Suprapubic skin (tissue), 4 donors: ENCODE results near the gene MYZAP. TPM values are rescaled to one million over a fixed set of nuclear protein-coding genes. Genes with fewer than 3 reads are reported as not detected.

Source experiments
- DNase-seq, 2 donors: peaks; one replicate each; pipeline ENCODE4 v3.0.0-alpha.2; 2019; ENCODE audit warnings: low spot score in 2 of 2
- H3K27ac ChIP-seq: fragments of 200-600 bp; sonication (generic); one replicate; pipeline ENCODE4 v1.5.1; 2019
- H3K27me3 ChIP-seq: fragments of 200-600 bp; sonication (generic); one replicate; pipeline ENCODE4 v1.5.1; 2019
- H3K36me3 ChIP-seq: fragments of 200-600 bp; sonication (generic); one replicate; pipeline ENCODE4 v1.5.1; 2019
- H3K4me1 ChIP-seq: fragments of 200-600 bp; sonication (generic); one replicate; pipeline ENCODE4 v1.5.1; 2019
- H3K4me3 ChIP-seq: fragments of 200-600 bp; sonication (generic); one replicate; pipeline ENCODE4 v1.5.1; 2019; ENCODE audit warnings: mild to moderate bottlenecking
- H3K9me3 ChIP-seq: fragments of 200-600 bp; sonication (generic); one replicate; pipeline ENCODE4 v1.5.1; 2019
- EP300 ChIP-seq: sonication (generic); formaldehyde crosslinking; IDR thresholded peaks from one replicate; pipeline ENCODE4 v1.6.1; 2017; ENCODE audit warnings: antibody characterized with exemption
- POLR2A ChIP-seq, 2 donors: fragments of 450-650 bp; IDR thresholded peaks; one replicate each; pipeline ENCODE4 v1.6.1; 2017; ENCODE audit warnings: antibody characterized with exemption in 2 of 2, mild to moderate bottlenecking in 2 of 2, moderate library complexity in 2 of 2
- POLR2AphosphoS5 ChIP-seq, 3 donors: sonication (generic); formaldehyde crosslinking; IDR thresholded peaks; one replicate each; pipeline ENCODE4 v1.6.1; 2017; ENCODE audit warnings: antibody characterized with exemption in 3 of 3
- WGBS: methylation state at CpG from one replicate; pipeline ENCODE4 v1.1.5; 2018; 5-methylcytosine and 5-hydroxymethylcytosine counted together
- total RNA-seq, 4 donors: library from RNA; depleted of rRNA; stranded (reverse); fragments of >200 nt; gene quantifications; one replicate each; pipeline ENCODE4 v1.1.0, GENCODE V29; 2016
- TF ChIP-seq, protein P1 (sequence below), 2 donors: fragments of 200-600 bp in 1 of 2; fragments of 450-650 bp in 1 of 2; sonication (generic) in 1 of 2; IDR thresholded peaks; one replicate each; pipeline ENCODE4 v1.5.1; 2016 to 2019; ENCODE audit warnings: antibody characterized with exemption in 2 of 2, mild to moderate bottlenecking in 1 of 2, moderate library complexity in 1 of 2

MYZAP gene
- total RNA-seq, 4 donors from 2014 or later = 8.6 to 14.9 (median 11.6) TPM

DNA sequence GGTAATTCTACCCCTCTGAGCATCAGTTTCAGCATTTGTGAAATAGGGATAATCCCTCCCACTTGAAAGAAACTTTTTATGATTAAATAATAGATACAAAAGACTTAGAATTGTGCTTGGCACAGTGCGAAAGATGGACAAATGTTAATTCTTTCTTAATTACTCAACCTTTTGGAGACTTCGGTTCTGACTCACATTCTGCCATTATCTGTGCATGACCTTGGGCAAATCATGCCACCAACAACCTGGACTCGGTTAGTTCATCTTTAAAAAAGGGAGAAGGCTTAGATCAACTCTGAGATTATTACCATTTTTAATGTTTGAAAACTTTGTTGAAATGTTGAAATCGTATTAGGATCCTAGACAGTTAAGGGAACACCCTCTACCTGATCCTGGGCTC is 74.2 kb downstream of the MYZAP start:
- H3K27me3 ChIP-seq = no peaks in the 10 kb centered on the region
- H3K9me3 ChIP-seq = no peaks in the 10 kb centered on the region
- H3K36me3 ChIP-seq = no peaks in the 10 kb centered on the region
- 85% methylated on average over 4 of the region's 4 CpGs for WGBS
- H3K27ac ChIP-seq = no peak overlapping the region
- no peaks in the 10 kb centered on the region for H3K4me1 ChIP-seq
- TF ChIP-seq POLR2A (IDR thresholded peaks at IDR 0.05) (no peak), POLR2AphosphoS5 (IDR thresholded peaks at IDR 0.05) (no peak), EP300 (no peak)
- TF ChIP-seq, protein P1, sequence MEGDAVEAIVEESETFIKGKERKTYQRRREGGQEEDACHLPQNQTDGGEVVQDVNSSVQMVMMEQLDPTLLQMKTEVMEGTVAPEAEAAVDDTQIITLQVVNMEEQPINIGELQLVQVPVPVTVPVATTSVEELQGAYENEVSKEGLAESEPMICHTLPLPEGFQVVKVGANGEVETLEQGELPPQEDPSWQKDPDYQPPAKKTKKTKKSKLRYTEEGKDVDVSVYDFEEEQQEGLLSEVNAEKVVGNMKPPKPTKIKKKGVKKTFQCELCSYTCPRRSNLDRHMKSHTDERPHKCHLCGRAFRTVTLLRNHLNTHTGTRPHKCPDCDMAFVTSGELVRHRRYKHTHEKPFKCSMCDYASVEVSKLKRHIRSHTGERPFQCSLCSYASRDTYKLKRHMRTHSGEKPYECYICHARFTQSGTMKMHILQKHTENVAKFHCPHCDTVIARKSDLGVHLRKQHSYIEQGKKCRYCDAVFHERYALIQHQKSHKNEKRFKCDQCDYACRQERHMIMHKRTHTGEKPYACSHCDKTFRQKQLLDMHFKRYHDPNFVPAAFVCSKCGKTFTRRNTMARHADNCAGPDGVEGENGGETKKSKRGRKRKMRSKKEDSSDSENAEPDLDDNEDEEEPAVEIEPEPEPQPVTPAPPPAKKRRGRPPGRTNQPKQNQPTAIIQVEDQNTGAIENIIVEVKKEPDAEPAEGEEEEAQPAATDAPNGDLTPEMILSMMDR (IDR thresholded peaks at IDR 0.05) = no peak
- H3K4me3 ChIP-seq = no peak overlapping the region
- no peak for DNase-seq

DNA sequence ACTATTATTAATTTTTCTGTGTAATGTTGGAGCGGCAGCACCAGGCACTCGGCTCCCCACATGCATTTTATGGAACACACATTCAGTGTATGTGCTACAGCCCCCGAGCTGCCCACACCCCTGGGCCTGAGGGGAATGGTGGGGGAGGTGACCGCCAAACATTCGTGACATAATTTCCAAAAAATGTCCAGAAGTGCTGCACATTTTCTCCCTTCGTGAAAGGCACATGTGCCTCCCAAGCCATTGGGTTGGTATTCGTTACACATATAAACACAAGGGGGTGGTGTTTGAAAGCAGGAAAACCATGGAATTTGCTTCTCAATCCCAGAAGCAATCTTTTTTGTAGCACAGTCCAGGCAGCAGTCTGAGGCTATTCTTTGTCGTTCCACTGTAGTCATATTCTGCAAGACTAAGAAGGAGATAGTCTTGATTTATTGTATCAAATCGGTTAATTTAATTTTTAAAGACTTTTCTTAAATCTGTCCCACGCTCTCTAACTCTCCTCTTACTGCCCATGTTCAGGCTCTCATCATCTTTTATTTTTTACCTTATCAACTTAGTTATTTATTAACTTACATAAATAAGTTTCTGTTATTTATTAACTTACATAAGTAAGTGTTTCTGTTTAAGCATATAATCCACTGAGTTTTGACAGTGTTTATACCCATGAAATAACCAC is 75.6 kb downstream of the MYZAP start:
- no peaks in the 10 kb centered on the region for H3K27me3 ChIP-seq
- TF ChIP-seq POLR2A (IDR thresholded peaks at IDR 0.05) (no peak), EP300 (no peak), POLR2AphosphoS5 (IDR thresholded peaks at IDR 0.05) (no peak)
- TF ChIP-seq, protein P1 (IDR thresholded peaks at IDR 0.05) = peak in 1 of 2 donors; percentile 19
- H3K27ac ChIP-seq = no peak overlapping the region
- no peaks in the 10 kb centered on the region for H3K36me3 ChIP-seq
- no peaks in the 10 kb centered on the region for H3K4me1 ChIP-seq
- H3K9me3 ChIP-seq = no peaks in the 10 kb centered on the region
- no peak for DNase-seq
- 34% methylated on average over 10 of the region's 10 CpGs for WGBS
- no peak overlapping the region for H3K4me3 ChIP-seq

DNA sequence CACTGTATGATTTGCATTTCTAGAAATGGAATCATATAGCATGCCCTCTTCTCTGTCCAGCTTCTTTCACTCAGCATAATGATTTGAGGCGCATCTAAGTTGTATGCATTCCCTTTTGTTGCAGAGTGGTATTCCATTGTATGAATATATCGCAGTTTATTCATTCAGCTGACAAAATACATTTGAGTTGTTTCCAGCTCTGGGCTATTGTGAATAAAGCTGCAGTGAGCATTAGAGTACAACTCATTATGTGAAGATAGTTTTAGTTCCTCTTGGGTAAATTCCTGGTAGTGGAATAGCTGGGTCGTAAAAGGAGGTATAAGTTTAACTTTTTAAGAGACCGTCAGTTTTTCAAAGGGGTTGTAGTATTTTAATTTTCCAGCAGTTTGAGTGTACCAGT is 76.3 kb downstream of the MYZAP start:
- Histone ChIP-seq H3K4me1 (no peaks in the 10 kb centered on the region), H3K27me3 (no peaks in the 10 kb centered on the region), H3K4me3 (no peak overlapping the region), H3K27ac (no peak overlapping the region), H3K9me3 (no peaks in the 10 kb centered on the region), H3K36me3 (no peaks in the 10 kb centered on the region)
- TF ChIP-seq POLR2AphosphoS5 (IDR thresholded peaks at IDR 0.05) (no peak), POLR2A (IDR thresholded peaks at IDR 0.05) (no peak), EP300 (no peak)
- TF ChIP-seq, protein P1 (IDR thresholded peaks at IDR 0.05) = no peak
- 69% methylated on average over 4 of the region's 4 CpGs for WGBS
- no peak for DNase-seq

DNA sequence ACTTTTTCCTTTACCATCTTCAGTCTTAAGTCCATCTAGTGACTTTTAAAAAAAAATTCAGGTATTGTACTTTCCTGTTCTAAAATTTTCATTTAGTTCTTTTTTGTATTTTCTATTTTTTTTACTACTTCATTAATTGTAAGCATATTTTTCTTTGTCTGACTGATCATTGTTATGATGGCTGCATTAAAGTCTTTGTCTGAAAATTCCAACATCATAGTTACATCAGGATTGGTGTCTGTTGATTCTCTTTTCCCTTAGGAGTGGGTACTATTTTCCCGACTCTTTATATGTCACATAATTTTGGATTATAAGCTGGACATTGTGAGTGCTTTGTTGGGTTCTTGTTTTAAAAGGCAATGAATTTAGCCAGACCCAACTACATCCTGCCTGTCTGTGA is 79.9 kb downstream of the MYZAP start:
- H3K27me3 ChIP-seq = no peaks in the 10 kb centered on the region
- WGBS = 0% methylated on average over 1 of the region's 1 CpG
- no peaks in the 10 kb centered on the region for H3K9me3 ChIP-seq
- H3K4me1 ChIP-seq = peaks cover 3% of the 10 kb centered on the region
- no peak for DNase-seq
- no peaks in the 10 kb centered on the region for H3K36me3 ChIP-seq
- no peak overlapping the region for H3K27ac ChIP-seq
- TF ChIP-seq POLR2A (IDR thresholded peaks at IDR 0.05) (no peak), POLR2AphosphoS5 (IDR thresholded peaks at IDR 0.05) (no peak)
- H3K4me3 ChIP-seq = no peak overlapping the region

DNA sequence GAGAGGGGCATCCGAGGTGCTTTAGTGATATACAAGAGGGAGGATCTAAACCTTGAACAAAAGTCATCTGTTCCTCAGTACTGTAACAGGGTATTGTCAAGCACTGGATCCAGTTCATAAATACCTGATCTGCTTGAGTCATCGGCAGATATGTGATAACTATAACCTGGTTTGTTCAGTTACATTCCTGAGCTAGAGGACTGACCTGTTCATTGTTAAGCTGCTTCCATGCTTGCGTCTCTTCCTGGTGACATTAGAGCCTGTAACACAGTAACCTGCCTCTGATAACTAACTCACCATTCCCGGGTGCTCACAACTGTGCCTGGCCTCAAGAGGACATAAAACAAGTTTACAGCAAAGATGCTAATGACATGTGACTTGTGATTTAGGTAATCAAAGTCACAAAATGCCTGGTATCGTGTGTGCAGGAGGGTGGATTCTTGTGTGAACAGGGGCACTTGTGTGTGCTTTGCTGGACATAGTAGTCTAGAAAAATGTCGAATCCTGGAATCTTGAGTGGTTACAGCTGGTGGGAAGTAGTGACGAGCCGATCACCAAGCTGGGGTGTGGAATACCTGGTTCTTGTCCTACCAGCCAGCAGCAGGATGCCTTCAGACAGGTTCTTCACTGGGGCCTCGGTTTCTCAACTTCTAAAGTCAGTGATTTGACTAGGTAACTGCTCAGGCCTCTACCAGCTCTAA is 83.9 kb downstream of the MYZAP start:
- Histone ChIP-seq H3K27ac (no peak overlapping the region), H3K4me3 (no peak overlapping the region), H3K4me1 (peaks cover 3% of the 10 kb centered on the region), H3K27me3 (no peaks in the 10 kb centered on the region), H3K36me3 (no peaks in the 10 kb centered on the region), H3K9me3 (no peaks in the 10 kb centered on the region)
- TF ChIP-seq POLR2AphosphoS5 (IDR thresholded peaks at IDR 0.05) (no peak), EP300 (no peak), POLR2A (IDR thresholded peaks at IDR 0.05) (no peak)
- TF ChIP-seq, protein P1 (IDR thresholded peaks at IDR 0.05) = no peak
- 87% methylated on average over 9 of the region's 9 CpGs for WGBS
- DNase-seq = no peak
